Sigmoid colon (tissue), 7 donors: ENCODE measurements around the gene NAA80. TPM values are rescaled to one million over a fixed set of nuclear protein-coding genes. Genes with fewer than 3 reads are reported as not detected.

ENCODE experiments used
- DNase-seq: peaks from one replicate; pipeline ENCODE4 v3.0.0-alpha.2; 2019
- H3K27ac ChIP-seq, 4 donors: fragments of 200-600 bp; sonication (generic); one replicate each; pipeline ENCODE4 v1.5.1; 2016 to 2019; ENCODE audit warnings: mild to moderate bottlenecking in 1 of 4
- H3K27me3 ChIP-seq, 3 donors: fragments of 200-600 bp; sonication (generic); one replicate each; pipeline ENCODE4 v1.5.1; 2019; ENCODE audit warnings: mild to moderate bottlenecking in 1 of 3
- H3K36me3 ChIP-seq, 4 donors: fragments of 200-600 bp; sonication (generic); one replicate each; pipeline ENCODE4 v1.5.1; 2016 to 2019
- H3K4me1 ChIP-seq, 4 donors: fragments of 200-600 bp; sonication (generic); one replicate each; pipeline ENCODE4 v1.5.1; 2017 to 2019
- H3K4me3 ChIP-seq, 4 donors: fragments of 200-600 bp; sonication (generic); one replicate each; pipeline ENCODE4 v1.5.1; 2017 to 2019; ENCODE audit warnings: mild to moderate bottlenecking in 2 of 4, moderate library complexity in 1 of 4
- H3K9me3 ChIP-seq, 4 donors: fragments of 200-600 bp in 3 of 4; sonication (generic) in 3 of 4; one replicate each; pipeline versions ENCODE4 v1.5.1 to v1.6.1; 2013 to 2019
- EP300 ChIP-seq, 4 donors: sonication (generic); formaldehyde crosslinking; IDR thresholded peaks; one replicate each; pipeline ENCODE4 v1.6.1; 2017; ENCODE audit warnings: antibody characterized with exemption in 4 of 4
- POLR2A ChIP-seq, 2 donors: fragments of 450-650 bp; IDR thresholded peaks; one replicate each; pipeline ENCODE4 v1.6.1; 2016; ENCODE audit warnings: antibody characterized with exemption in 2 of 2, mild to moderate bottlenecking in 2 of 2, moderate library complexity in 2 of 2
- POLR2AphosphoS5 ChIP-seq, 4 donors: sonication (generic); formaldehyde crosslinking; IDR thresholded peaks; one replicate each; pipeline ENCODE4 v1.6.1; 2017; ENCODE audit warnings: antibody characterized with exemption in 4 of 4
- WGBS, 2 donors: extraction: QIAGEN DNeasy Blood & Tissue Kit; methylation state at CpG; one replicate each; pipeline ENCODE4 v1.1.7; 2013; 5-methylcytosine and 5-hydroxymethylcytosine counted together
- intact Hi-C: fragments of 100-400 bp; cut with DNase I; formaldehyde crosslinking; loops from one replicate; pipeline ENCODE4 v1.15.1; 2023
- polyA plus RNA-seq, 3 donors: library from polyadenylated mRNA; stranded (reverse); fragments of 200-250 nt; gene quantifications; one replicate each; pipeline ENCODE4 v1.2.3, GENCODE V29; 2013
- total RNA-seq, 4 donors: library from RNA; depleted of rRNA; stranded (reverse); fragments of >200 nt; gene quantifications; one replicate each; pipeline ENCODE4 v1.1.0, GENCODE V29; 2016
- TF ChIP-seq, protein P1 (sequence below), 4 experiments: fragments of 450-650 bp in 3 of 4; fragments of 200-600 bp in 1 of 4; IDR thresholded peaks; one replicate each; pipeline ENCODE4 v1.5.1; 2016 to 2019; ENCODE audit warnings: antibody characterized with exemption in 4 of 4, mild to moderate bottlenecking in 3 of 4, moderate library complexity in 2 of 4
- donor health status: healthy with polysubstance abuse.
- donor health status: Bipolar disorder and iron deficiency.
- donor health status: healthy.

Gene NAA80
- total and polyA plus RNA-seq, 7 donors = 3.5 to 9.5 (median 6.4) TPM

GRCh38 chr3:50292159-50293078, 6.8 kb downstream of the NAA80 start, which contains the start of gene IFRD2:
Gene IFRD2 (minus strand): TSS chr3:50292429. CDS start chr3:50292274, 155 bp downstream.
- Histone ChIP-seq H3K27me3 (no peaks in the 10 kb centered on the region), H3K9me3 (no peaks in the 10 kb centered on the region), H3K27ac (peak within 1 kb of the TSS; percentile 88 to 95 (median 91)), H3K4me3 (peak within 1 kb of the TSS; percentile 85 to 100 (median 92)), H3K36me3 (peaks cover 15 to 32% (median 25%) of the 10 kb centered on the region in 4 donors), H3K4me1 (peaks cover 0 to 31% (median 26%) of the 10 kb centered on the region in 4 donors)
- WGBS, 2 donors = 1 to 2% methylated on average over 67 of the region's 67 CpGs
- TF ChIP-seq POLR2AphosphoS5 (IDR thresholded peaks at IDR 0.05) (peak; percentile 73 to 94 (median 83)), EP300 (IDR thresholded peaks at IDR 0.05) (no peak), POLR2A (IDR thresholded peaks at IDR 0.05) (peak in 1 of 2 donors; percentile 53)
- TF ChIP-seq, protein P1, sequence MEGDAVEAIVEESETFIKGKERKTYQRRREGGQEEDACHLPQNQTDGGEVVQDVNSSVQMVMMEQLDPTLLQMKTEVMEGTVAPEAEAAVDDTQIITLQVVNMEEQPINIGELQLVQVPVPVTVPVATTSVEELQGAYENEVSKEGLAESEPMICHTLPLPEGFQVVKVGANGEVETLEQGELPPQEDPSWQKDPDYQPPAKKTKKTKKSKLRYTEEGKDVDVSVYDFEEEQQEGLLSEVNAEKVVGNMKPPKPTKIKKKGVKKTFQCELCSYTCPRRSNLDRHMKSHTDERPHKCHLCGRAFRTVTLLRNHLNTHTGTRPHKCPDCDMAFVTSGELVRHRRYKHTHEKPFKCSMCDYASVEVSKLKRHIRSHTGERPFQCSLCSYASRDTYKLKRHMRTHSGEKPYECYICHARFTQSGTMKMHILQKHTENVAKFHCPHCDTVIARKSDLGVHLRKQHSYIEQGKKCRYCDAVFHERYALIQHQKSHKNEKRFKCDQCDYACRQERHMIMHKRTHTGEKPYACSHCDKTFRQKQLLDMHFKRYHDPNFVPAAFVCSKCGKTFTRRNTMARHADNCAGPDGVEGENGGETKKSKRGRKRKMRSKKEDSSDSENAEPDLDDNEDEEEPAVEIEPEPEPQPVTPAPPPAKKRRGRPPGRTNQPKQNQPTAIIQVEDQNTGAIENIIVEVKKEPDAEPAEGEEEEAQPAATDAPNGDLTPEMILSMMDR (IDR thresholded peaks at IDR 0.05) = no peak
- DNase-seq = peak; percentile 99
- intact Hi-C loops = no loop called here

- no peak overlapping the region for H3K27ac ChIP-seq
- no peaks in the 10 kb centered on the region for H3K27me3 ChIP-seq
- whole genome bisulfite sequencing, 2 donors = 93 to 96% methylated on average over 16 of the region's 16 CpGs
- TF ChIP-seq POLR2A (IDR thresholded peaks at IDR 0.05) (no peak), EP300 (IDR thresholded peaks at IDR 0.05) (no peak), POLR2AphosphoS5 (IDR thresholded peaks at IDR 0.05) (no peak)
- TF ChIP-seq, protein P1 (IDR thresholded peaks at IDR 0.05) = no peak
- intact Hi-C loops = no loop called here
- DNase-seq = peak; percentile 66
- H3K36me3 ChIP-seq = peaks cover 15 to 44% (median 29%) of the 10 kb centered on the region in 4 donors
- peaks cover 0 to 31% (median 26%) of the 10 kb centered on the region in 4 donors for H3K4me1 ChIP-seq
- no peak overlapping the region for H3K4me3 ChIP-seq
- no peaks in the 10 kb centered on the region for H3K9me3 ChIP-seq
Observed at GRCh38 chr3:50290161-50290641, 9.0 kb downstream of the NAA80 start.

- no peak overlapping the region for H3K27ac ChIP-seq
- no peaks in the 10 kb centered on the region for H3K9me3 ChIP-seq
- TF ChIP-seq EP300 (IDR thresholded peaks at IDR 0.05) (no peak), POLR2AphosphoS5 (IDR thresholded peaks at IDR 0.05) (no peak), POLR2A (IDR thresholded peaks at IDR 0.05) (no peak)
- TF ChIP-seq, protein P1 (IDR thresholded peaks at IDR 0.05) = no peak
- WGBS, 2 donors = 97% methylated on average over 6 of the region's 6 CpGs
- H3K36me3 ChIP-seq = peaks cover 15 to 44% (median 29%) of the 10 kb centered on the region in 4 donors
- intact Hi-C loops = no loop called here
- H3K4me3 ChIP-seq = no peak overlapping the region
- peaks cover 0 to 31% (median 26%) of the 10 kb centered on the region in 4 donors for H3K4me1 ChIP-seq
- peak; percentile 63 for DNase-seq
- no peaks in the 10 kb centered on the region for H3K27me3 ChIP-seq
Observed at GRCh38 chr3:50289130-50289529, 10.1 kb downstream of the NAA80 start.

DNA sequence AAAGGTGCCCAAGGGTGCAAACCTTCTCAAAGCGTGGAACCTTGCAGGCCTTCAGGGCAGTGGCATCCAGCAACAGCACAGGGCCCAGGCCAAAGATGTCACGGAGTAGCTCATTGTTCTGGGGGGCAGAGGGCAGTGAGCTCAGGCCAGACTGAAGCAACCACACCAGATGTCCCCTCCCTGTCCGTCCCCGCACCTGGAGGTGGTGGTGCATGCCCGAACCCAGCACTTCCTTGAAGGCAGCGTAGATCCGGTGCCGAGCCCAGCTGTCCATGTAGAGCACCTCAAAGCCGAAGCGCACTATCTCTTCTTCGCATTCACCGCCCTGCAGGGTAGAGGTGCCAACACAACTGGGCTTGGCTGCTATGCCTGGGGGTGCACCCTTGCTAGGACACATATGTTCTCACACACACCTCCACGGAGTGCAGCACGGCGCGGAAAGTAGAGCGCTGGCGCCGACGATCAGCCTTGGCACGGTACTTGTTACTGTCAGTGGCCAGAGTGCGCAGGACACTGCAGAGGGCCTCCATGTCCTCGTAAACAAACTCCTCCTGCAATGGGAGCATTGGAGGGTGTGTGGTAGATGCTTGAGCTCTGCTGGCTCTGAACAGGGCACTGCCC, 10.7 kb downstream of the NAA80 start:
- no peaks in the 10 kb centered on the region for H3K9me3 ChIP-seq
- intact Hi-C loops = no loop called here
- H3K4me1 ChIP-seq = peaks cover 0 to 29% (median 25%) of the 10 kb centered on the region in 4 donors
- WGBS, 2 donors = 94 to 97% methylated on average over 23 of the region's 23 CpGs
- no peak overlapping the region for H3K27ac ChIP-seq
- H3K36me3 ChIP-seq = peaks cover 15 to 44% (median 29%) of the 10 kb centered on the region in 4 donors
- DNase-seq = no peak
- TF ChIP-seq EP300 (IDR thresholded peaks at IDR 0.05) (no peak), POLR2A (IDR thresholded peaks at IDR 0.05) (no peak), POLR2AphosphoS5 (IDR thresholded peaks at IDR 0.05) (no peak)
- TF ChIP-seq, protein P1 (IDR thresholded peaks at IDR 0.05) = no peak
- H3K4me3 ChIP-seq = no peak overlapping the region
- H3K27me3 ChIP-seq = no peaks in the 10 kb centered on the region
